Smooth muscle cell (in vitro differentiated cells): ENCODE measurements around the gene REEP3. TPM values are rescaled to one million over a fixed set of nuclear protein-coding genes. Genes with fewer than 3 reads are reported as not detected.

Source experiments
- DNase-seq: peaks from one replicate; lab custom pipeline; 2025; ENCODE audit not compliant: unreplicated experiment; lab: John Stamatoyannopoulos, UW
- H2AFZ ChIP-seq: fragments of 200-600 bp; sonication (generic); 2 replicates; pipeline ENCODE4 v1.6.0; 2016; ENCODE audit warnings: antibody characterized with exemption, low read depth, mild to moderate bottlenecking
- H3F3A ChIP-seq: fragments of 200-600 bp; sonication (generic); 2 replicates; pipeline ENCODE4 v1.6.0; 2017; ENCODE audit warnings: antibody characterized with exemption, low read depth
- H3K27ac ChIP-seq: fragments of 200-600 bp; sonication (generic); 2 replicates; pipeline ENCODE4 v1.5.1; 2016; ENCODE audit warnings: low read depth, mild to moderate bottlenecking
- H3K27me3 ChIP-seq: fragments of 200-600 bp; sonication (generic); 2 replicates; pipeline ENCODE4 v1.6.1; 2016; ENCODE audit warnings: low read depth, mild to moderate bottlenecking
- H3K36me3 ChIP-seq: fragments of 200-600 bp; sonication (generic); 2 replicates; pipeline ENCODE4 v1.5.1; 2016; ENCODE audit warnings: low read depth
- H3K4me1 ChIP-seq: fragments of 200-600 bp; sonication (generic); 2 replicates; pipeline ENCODE4 v1.5.1; 2016; ENCODE audit warnings: low read depth
- H3K4me2 ChIP-seq: fragments of 200-600 bp; sonication (generic); 2 replicates; pipeline ENCODE4 v1.6.0; 2016; ENCODE audit warnings: mild to moderate bottlenecking
- H3K4me3 ChIP-seq: fragments of 200-600 bp; sonication (generic); 2 replicates; pipeline ENCODE4 v1.5.1; 2016; ENCODE audit warnings: mild to moderate bottlenecking
- H3K79me2 ChIP-seq: fragments of 200-600 bp; sonication (generic); 2 replicates; pipeline ENCODE4 v1.6.0; 2016; ENCODE audit warnings: low read depth, mild to moderate bottlenecking
- H3K9ac ChIP-seq: fragments of 200-600 bp; sonication (generic); 2 replicates; pipeline ENCODE4 v1.6.0; 2016; ENCODE audit warnings: low read depth
- H3K9me3 ChIP-seq: fragments of 200-600 bp; sonication (generic); replicated peaks from 2 replicates; pipeline ENCODE4 v1.5.1; 2016; ENCODE audit warnings: low read depth
- H4K20me1 ChIP-seq: fragments of 200-600 bp; sonication (generic); 2 replicates; pipeline ENCODE4 v1.6.0; 2016; ENCODE audit warnings: low read depth
- CTCF ChIP-seq: fragments of 200-600 bp; sonication (generic); IDR thresholded peaks from 2 replicates; pipeline ENCODE4 v1.5.1; 2017; ENCODE audit warnings: borderline replicate concordance, mild to moderate bottlenecking, antibody characterized with exemption; ENCODE audit not compliant: insufficient read depth, poor library complexity, severe bottlenecking
- whole genome bisulfite sequencing: methylation state at CpG from one replicate; pipeline ENCODE4 v1.1.7; 2016; ENCODE audit warnings: low lambda C conversion rate; 5-methylcytosine and 5-hydroxymethylcytosine counted together
- polyA plus RNA-seq: library from polyadenylated mRNA; unstranded; fragments of >200 nt; fragmentation: Nextera tagmentation; extraction: Ambion mirVana; gene quantifications from 2 replicates; pipeline ENCODE4 v1.2.1, GENCODE V29; 2016
- total RNA-seq: library from RNA; depleted of rRNA; stranded (reverse); fragments of >200 nt; gene quantifications from 2 replicates; pipeline ENCODE4 v1.2.3, GENCODE V29; 2014

REEP3 gene
- total and polyA plus RNA-seq, 2 experiments from 2014 or later: 42.3 to 80.4 TPM

GRCh38 chr10:63515002-63515763 is 6.0 kb upstream of the REEP3 start:
- Histone ChIP-seq H3K36me3 (peaks cover 2% of the 10 kb centered on the region), H4K20me1 (peaks cover 22% of the 10 kb centered on the region), H3F3A (peaks cover 16% of the 10 kb centered on the region), H3K4me1 (peaks cover 30% of the 10 kb centered on the region), H3K9me3 (no peaks in the 10 kb centered on the region), H3K9ac (peak overlapping the region; percentile 36), H3K27me3 (no peaks in the 10 kb centered on the region), H3K27ac (peak overlapping the region; percentile 88), H3K79me2 (peaks cover 92% of the 10 kb centered on the region), H3K4me3 (peak overlapping the region; percentile 14), H3K4me2 (peak overlapping the region; percentile 80), H2AFZ (no peak overlapping the region)
- TF ChIP-seq CTCF: no peak
- no peak for DNase-seq
- 11% methylated on average over 5 of the region's 5 CpGs for WGBS

- peaks cover 17% of the 10 kb centered on the region for H3F3A ChIP-seq
- no peaks in the 10 kb centered on the region for H3K27me3 ChIP-seq
- H3K9ac ChIP-seq: peak overlapping the region; percentile 36
- H3K4me1 ChIP-seq: peaks cover 34% of the 10 kb centered on the region
- H4K20me1 ChIP-seq: peaks cover 21% of the 10 kb centered on the region
- 82% methylated on average over 1 of the region's 1 CpG for WGBS
- H3K4me2 ChIP-seq: peak overlapping the region; percentile 80
- peak overlapping the region; percentile 14 for H3K4me3 ChIP-seq
- peak overlapping the region; percentile 88 for H3K27ac ChIP-seq
- DNase-seq: no peak
- no peaks in the 10 kb centered on the region for H3K9me3 ChIP-seq
- no peak for TF ChIP-seq CTCF
- H2AFZ ChIP-seq: no peak overlapping the region
- H3K36me3 ChIP-seq: peaks cover 2% of the 10 kb centered on the region
- peaks cover 88% of the 10 kb centered on the region for H3K79me2 ChIP-seq
Measured at GRCh38 chr10:63516207-63516606, 5.0 kb upstream of the REEP3 start.

GRCh38 chr10:63518690-63519288 is 2.4 kb upstream of the REEP3 start:
- Histone ChIP-seq H3K36me3 (no peaks in the 10 kb centered on the region), H4K20me1 (peaks cover 19% of the 10 kb centered on the region), H3K9me3 (no peaks in the 10 kb centered on the region), H3K9ac (no peak overlapping the region), H3K4me1 (peaks cover 50% of the 10 kb centered on the region), H3K27me3 (no peaks in the 10 kb centered on the region), H3K27ac (no peak overlapping the region), H3F3A (peaks cover 10% of the 10 kb centered on the region), H3K4me3 (no peak overlapping the region), H2AFZ (no peak overlapping the region), H3K4me2 (no peak overlapping the region), H3K79me2 (peaks cover 81% of the 10 kb centered on the region)
- no peak for TF ChIP-seq CTCF
- no peak for DNase-seq
- 93% methylated on average over 6 of the region's 6 CpGs for WGBS
